GM21381 (cell line): Measurements from ENCODE around the gene MACIR.
A peak's percentile ranks its signal among the peaks of the same experiment; 100 is the strongest.

ENCODE experiments used
- ATAC-seq: cut with Tn5 transposase; IDR thresholded peaks from one replicate; pipeline ENCODE4 v1.9.1; 2021; ENCODE audit warnings: mild to moderate bottlenecking, moderate library complexity; ENCODE audit not compliant: unreplicated experiment

Gene MACIR

DNA sequence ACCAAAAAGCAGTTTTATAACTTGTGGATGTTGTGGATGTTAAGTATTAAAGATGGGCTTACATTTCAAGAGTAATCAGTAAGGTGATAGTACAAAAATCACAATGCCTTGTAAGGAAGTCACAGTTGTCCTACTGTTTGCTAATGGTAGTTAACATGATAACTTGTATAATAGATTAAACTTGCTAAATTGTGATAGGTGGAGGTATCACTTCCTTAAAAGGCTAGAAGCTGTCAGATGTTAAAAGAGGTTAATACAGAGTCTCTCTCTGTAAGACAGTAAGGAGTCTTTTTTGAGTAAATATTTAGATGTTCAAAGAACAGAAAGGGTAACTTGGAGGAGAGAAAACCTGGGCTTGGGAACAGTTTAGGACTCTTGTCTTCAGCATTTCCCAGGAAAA, 14.2 kb upstream of the MACIR start:
- ATAC-seq, result no peak

DNA sequence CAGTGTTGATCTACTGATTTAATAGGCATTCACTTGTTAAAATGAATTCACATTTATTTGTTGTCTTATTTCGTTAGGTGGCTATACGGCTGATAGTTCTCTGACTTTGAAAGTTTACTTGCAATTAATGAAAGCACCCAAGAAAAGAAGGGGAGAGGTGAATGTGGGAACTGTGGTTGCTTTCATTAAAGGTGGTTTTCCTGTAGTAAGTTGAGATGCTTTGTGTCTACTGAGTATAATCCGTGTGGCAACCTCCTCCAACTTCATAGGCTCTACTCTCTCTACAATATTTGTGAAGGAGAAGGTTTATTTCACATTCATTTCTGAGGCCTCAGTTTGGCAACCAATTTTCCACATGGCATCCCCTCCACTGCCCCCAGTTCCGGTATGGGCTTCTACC, 12.8 kb upstream of the MACIR start:
- no peak for ATAC-seq

DNA sequence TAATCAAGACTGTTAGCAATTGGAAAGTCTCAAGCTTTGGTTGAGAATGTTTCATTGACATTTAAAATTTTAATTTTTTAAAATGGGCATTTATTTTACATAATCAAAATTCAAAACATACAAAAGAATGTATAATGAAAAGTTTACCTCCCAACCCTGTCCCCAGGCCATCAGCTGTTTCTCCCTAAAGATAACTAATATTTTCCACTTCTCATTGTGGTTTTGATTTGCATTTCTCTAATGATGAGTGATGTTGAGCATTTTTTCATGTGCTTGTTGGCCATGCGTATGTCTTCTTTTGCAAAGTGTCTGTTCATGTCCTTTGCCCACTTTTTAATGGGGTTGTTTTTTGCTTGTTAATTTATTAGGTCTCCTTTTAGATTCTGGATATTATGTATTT, 11.4 kb upstream of the MACIR start:
- ATAC-seq, result no peak

DNA sequence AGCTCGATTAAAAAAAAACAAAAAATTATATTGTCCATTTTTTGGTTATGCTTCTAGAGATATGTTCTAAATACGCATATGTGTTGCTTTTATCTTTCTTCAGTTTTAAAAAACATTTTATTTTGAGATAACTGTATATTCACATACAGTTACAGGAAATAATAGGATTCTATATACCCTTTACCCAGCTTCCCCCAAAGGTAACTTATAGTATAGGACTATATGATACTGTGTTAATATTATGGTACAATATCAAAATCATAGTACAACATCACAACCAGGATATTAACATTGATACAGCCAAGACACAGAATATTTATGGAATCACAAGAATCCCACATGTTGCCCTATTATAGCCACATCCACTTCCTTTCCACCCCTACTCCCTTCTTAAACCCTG, 9.5 kb upstream of the MACIR start:
- no peak for ATAC-seq

DNA sequence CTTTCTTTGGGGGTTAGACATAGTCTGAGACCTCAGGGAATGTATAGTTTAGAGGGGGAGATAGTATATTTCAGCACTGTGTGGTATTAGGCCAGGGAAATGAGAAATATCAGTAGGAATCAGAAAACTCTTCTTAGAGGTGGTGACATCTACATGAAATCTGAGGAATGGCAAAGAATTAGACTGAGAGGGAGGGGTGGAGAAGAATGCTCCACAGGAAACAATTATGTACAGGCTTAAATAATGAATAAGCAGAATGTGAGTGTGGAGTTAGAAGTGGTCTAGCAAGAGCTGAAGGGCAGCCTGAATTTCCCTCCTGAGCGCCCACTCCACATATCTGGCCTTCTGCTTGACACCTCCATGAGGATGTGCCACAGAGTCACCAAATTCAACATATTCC, 3.6 kb upstream of the MACIR start:
- no peak for ATAC-seq

DNA sequence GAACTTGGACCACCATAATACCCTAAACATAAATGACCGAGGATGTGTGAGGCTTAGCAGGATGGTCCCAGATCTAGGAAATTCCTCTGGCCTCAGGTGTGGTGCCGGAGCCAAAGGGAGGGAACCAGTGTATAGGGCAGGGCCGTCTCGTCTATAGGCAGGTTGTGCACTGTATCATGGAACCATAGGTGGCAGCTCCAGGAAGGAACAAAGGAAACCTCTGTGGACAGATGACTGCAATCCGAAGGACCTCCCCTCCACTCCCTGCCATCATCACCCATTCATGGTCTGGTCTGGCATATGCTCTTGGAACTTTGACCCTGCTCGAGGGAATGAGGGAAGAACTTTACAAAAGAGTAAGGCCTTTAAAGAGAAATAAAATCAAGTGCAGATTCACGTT, 2.9 kb upstream of the MACIR start:
- no peak for ATAC-seq

DNA sequence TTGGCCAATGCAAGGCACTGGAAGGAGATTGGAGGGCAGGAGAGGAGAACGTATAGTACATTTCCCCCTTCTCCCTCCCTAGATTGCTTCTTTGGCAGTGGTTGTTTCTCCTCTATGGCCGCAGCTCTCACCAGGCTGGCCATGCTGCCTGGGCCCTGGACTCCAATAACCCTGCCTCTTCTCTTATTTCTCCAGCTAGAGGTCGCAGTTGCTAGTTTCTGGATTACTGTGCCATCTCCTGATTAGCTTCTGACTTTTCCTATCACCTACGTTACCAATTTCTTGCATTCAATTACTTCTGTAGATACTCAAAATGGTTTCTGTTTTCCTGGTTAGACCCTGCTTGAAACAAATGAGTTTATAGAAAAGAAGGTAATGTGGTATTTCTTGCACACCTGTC, 2.4 kb upstream of the MACIR start:
- ATAC-seq, result no peak

DNA sequence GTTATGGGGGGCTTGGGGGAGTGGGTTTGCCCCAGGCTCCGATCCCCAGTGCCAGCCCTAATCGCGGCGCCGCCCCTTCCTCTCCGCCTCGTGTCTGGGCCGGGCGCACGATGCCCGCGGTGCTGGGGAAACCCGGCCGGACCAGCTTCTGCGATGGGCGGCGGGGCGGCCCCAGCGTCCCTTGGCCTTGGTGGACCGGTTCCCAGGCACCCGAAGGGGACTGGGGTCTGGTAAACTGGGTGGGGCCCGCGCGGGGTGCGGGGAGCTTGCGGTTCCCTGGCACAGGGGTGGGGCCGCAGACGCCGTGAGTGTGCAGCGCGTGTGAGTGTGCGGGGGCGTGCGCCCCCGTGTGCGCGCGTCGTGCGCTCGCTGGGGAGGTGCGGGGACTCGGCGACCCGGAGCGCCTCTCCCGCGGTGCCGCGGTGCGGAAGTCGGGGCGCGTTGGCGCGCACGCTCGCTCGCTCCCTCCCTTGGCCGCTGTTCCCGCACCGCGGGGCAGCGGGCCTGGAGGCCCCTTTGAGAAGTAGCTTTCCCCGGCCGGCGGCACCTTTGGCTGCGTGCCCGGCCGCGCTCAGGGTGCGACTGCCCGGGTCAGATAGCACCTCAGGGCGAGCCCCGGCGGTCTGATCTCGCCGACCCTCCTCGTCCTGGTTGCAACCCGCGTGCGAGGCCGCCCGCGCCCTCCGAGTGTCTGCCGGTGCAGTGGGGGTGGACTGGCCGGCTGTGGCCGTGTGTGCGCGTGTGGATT, 568 bp downstream of the MACIR start:
- ATAC-seq, result peak; percentile 31

DNA sequence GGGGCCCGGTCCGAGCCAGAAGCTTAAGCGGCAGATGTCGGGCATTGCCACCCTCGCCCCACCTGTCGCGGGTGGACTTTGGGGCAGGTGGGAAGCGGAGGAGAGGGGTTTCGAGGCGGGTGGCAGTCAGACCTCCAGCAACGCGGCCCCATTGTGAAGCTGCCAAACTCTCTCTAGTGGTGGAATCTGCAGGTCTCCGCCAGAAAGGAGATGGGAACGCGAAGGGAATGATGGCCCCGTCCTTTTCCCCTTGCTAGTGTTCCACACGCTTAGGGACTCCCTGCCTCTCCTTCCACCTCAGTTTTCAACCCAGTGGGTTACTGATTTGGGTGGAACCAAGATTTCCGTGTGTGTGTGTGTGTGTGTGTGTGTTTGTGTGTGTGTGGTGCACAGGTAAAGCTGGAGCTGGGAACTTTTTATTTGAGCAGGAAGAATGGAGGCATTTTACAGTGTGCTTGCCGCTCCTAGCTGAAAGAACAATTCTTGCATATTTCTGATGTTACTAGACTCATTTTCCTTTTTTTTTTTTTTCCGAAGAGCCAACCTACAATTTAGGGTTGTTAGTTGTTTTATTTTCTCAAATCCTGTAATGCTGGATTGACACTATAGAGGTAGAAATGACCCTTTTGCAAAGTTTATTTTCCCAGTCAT, 1.3 kb downstream of the MACIR start:
- no peak for ATAC-seq

DNA sequence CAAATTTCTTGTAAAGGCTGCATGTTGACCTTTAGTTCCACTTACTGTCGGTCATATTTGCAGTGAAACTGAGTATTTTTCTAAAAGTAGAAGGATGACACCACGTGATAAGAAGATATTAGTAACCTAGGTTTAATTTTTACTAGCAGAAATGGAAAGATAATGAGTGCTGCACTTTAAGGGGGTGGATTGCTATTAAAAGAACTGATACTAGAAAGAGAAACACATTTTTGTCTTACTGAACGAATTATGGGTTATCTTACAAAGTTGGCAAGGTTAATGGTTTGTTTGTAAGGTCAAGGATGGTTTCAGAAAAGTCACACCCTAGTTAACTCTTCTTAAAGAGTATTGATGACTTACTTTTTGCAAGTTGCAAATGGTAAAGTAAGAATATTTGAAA, 2.4 kb downstream of the MACIR start:
- peak; percentile 28 for ATAC-seq

DNA sequence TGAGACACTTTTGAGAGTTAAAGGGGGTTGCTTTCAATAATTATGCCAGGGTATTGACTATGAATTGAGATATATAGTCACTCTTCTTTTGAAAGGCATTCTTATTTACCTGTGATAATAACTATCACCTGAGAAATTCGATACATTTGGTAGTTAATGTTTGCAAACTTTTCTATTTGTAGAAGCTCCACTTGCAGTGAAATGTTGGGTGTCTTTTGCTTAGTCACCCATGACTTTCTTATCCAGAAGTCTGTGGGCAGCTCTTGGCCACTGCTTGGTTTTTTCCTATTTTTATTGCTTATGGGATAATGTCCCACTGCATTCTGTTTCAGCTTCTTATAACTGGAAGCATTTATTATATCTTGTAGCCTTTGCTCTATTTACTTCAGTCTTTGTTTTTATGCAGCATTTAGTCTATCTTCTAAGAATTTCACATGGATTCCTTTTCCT, 3.9 kb downstream of the MACIR start:
- ATAC-seq, result no peak

DNA sequence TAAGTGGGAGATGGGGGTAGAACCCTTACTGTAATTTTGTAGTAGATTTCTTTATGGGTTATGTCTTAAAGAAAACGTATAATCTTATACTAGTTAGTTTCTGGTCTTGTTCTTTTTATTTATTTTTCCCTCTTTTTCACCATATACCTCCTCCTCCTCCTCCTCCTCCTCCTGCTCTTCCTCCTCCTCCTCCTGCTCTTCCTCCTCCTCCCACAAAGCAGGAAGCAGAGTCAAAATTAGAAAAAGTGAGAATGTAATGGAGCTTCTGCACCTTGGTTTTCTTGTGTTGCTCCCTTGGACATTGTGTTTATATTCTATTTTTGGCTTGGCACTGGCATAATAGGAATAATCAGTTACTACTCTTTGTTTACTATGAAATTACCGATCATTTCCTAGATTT, 4.5 kb downstream of the MACIR start:
- ATAC-seq, result no peak

DNA sequence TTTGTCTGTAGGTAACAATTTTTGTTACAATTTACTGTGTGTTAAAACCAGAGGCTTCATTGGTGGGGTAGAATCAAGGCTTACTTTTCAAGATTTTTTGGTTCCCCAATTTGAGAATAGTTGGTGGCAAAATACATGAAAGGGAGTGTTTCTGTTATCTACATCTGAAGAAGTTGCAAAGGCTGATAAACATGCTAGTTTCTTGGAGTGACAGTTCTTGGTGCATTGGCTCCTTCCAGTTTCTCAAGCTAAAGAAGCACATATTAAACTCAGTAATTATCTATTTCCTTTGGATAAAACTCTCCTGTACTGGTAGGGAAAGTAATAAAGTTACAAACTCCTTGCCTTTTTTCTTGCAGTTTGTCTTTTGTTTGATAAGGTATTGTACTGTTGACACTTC, 5.9 kb downstream of the MACIR start:
- ATAC-seq, result no peak

DNA sequence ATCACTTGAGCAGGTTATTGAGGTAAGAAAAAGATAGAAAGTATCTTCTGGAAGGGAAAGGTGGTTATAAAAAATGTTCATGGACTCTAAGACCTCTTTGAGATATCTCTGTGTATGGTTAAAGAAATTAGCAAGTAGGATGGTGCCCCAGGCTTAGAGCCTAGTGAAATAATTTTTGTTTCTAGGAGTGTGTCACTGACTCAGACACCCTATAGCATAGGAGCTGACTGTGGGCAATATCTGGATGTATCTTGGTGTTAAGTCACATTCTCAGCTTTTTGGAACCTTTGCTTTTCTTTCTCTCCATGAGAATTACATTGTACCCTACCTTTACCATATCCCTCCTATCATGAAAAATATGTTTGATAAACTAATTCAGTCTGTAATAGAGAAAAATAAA, 12.0 kb downstream of the MACIR start:
- no peak for ATAC-seq

DNA sequence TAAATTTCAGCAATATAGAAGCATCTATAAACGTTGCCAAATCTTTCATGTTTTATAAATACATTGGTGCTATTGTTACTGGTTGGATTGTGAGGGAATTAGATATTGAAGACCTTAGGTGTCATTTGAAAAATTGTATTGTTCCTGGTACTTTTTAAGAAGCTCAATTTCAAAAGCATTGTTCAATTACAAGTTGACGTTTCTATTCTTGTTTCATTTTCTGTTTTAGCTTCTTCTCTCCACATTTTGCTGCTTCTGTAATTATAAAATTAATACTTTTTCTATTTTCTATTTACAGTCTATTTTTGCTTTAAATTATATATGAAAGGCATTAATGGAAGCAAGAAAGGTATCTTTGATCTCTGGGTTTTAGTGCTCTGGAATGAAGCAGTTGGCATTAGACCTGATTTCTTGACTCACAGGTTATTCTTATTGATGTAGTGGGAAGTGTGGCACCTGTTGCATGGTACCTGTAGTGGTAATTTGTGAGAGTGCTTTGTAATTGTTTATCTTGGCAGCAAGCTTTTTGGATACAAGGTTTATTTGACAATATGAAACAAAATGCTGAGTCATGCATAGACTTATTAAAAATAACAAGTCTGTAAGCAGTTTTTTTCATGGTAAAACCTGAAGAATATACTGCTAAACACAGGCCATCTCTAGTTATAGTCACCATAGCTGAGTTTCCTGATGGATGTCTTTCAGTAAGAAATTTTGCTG, 13.2 kb downstream of the MACIR start:
- no peak for ATAC-seq

DNA sequence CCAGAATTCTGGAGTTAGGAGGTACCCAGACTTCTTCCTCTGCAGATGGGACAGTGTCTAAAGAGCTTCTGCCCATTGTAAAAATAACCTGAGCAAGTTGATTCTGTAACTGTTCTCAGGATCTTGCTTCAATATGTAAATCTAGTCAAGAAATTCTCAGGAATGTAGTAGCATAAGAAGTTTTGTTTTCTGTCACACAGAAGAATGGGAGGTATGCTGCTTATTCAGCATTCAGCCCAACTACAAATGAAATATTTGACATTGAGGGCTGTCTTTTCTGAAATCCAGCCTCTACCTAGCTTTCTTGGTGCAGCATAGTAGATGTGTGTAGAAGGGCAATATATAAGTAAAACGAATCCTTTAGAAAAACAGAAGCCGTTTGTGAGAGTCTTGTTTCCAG, 13.8 kb downstream of the MACIR start:
- no peak for ATAC-seq

DNA sequence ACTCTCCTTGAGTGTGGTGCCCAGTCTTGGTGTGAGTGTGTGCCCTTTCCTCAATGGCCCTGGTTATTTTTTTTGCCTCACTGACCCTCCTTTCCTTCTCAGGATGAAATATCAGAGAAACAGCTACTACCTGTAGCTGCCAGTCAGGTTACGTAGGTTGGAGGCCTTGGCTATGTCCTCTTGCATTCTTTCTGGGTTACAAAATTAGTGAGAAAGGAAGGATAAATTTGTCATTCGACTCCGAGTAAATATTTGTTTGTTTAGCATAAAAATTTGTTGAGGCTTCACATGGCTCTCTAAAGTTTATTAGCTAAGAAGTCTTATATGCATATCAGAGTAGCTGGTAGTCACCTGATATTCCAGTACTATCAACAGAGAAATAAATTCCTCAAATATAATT, 15.4 kb downstream of the MACIR start:
- ATAC-seq, result no peak

DNA sequence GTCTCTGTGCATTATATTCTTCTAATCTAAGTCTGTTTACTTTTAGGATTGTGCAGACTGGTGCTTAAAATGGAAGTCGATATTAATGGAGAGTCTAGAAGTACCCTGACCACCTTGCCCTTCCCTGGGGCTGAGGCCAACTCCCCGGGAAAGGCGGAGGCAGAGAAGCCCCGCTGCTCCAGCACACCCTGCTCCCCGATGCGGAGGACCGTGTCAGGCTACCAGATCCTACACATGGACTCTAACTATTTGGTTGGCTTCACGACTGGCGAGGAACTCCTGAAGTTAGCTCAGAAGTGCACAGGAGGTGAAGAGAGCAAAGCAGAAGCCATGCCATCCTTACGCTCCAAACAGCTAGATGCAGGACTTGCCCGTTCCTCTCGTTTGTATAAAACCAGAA, 17.3 kb downstream of the MACIR start:
- ATAC-seq, result no peak

DNA sequence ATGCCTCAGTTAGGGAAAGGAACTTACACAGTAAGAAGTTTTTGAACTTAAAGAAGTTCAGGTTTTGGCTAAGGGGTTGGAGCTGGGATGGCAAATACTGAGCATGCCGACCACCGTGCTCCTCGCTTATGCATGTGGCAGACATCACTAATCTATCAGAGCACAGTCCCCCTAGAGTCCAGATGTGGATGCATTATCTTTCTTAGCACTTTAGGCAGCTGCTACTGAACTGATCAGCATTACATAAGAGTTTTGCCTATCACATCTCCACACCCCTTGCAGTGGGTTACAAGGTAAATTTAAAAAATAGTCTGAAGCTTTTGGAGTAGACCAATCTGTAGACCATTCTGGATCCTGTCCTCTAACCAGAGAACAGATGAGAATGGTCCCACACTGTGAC, 22.4 kb downstream of the MACIR start:
- ATAC-seq, result no peak

DNA sequence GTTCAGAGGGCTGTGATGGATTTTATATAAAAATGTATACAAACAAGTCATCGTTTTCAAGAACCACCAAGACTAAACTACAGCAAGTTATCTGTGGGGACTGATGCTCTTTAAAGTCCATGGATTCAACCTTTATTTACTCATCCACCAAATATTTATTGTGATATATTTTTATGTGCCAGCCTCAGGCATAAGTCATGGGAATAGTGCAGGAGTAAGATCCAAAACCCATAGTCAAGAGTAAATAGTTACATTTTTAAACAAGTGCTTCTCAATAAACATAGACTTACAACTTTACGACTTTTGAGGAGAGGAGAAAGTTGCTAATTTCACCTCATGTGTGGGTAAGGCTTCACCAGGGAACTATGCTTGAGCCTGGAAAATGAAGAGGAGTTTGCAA, 24.6 kb downstream of the MACIR start:
- ATAC-seq, result no peak

DNA sequence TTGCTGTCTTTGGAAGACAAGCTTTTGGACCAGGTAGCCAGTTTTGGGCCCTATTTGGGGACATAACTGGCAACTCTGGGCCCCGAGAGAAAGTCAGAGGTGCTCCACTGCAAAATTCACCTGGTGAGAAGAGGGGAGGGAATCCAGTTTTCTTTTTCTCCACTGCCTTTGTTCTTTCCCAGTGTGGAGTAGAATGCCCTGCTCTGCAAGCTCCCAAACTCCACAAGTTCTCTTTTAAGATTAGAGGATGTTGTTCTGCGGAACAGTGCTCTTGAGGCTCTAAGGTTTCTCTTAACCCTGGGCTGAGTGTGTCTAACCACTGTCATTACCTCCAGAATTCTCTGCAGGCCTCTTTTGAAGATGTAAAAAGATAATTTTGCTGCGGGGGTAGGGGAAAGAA, 25.3 kb downstream of the MACIR start:
- no peak for ATAC-seq

DNA sequence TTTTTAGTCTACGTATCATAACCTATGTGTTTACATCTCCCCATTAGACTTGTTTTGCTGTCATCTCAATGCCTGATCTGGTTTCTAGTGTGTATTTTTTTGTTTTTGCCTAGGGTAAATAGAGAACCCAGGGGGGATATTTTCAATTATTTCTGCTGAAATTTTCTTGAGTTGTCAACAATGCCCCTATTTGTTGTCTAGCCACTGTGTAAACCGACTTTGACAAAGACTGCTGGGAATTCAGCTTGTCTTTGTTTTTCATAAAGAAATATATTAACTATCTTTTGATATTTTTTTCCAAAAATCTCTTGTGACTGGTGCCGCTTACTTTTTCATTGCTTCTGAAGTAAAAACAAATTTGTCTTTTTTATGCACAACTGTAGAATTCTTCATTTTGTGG, 28.1 kb downstream of the MACIR start:
- no peak for ATAC-seq
